SH-SY5Y (cell line): ENCODE results near the gene SVEP1.

ENCODE experiments used
- GATA2 ChIP-seq: IDR thresholded peaks from 2 replicates; pipeline ENCODE4 v1.6.1; 2011; ENCODE audit warnings: mild to moderate bottlenecking, low read depth, low read length
- GATA3 ChIP-seq: IDR thresholded peaks from 2 replicates; pipeline ENCODE4 v1.6.1; 2011; ENCODE audit warnings: low read depth, mild to moderate bottlenecking, low read length, moderate library complexity

- TF ChIP-seq GATA3 (no peak), GATA2 (no peak)
These were observed 8.8 kb upstream of the SVEP1 start for GRCh38 chr9:110588296-110588695.
